Astrocyte of the cerebellum (primary cell): Measurements from ENCODE around the gene PDE4D.
"Not testable (repeated sequence)": the region's sequence is repeated elsewhere in the genome, so short reads cannot be mapped to it uniquely, and the experiment has no call there.

Experiments used
- DNase-seq: peaks from one replicate; pipeline ENCODE4 v3.0.0-alpha.2; 2011; ENCODE audit warnings: low read depth
- H3K4me3 ChIP-seq: 2 replicates; pipeline ENCODE4 v1.5.1; 2011; ENCODE audit warnings: mild to moderate bottlenecking, low read depth, low read length, moderate library complexity
- in situ Hi-C: cut with HindIII; loops from 2 replicates; pipeline ENCODE4 v1.10.0; 2017; ENCODE audit warnings: low sequenced_read_pairs
- TF ChIP-seq, protein P1 (sequence below): IDR thresholded peaks from 2 replicates; pipeline ENCODE4 v1.5.1; 2012; ENCODE audit warnings: low read length, low read depth, moderate library complexity, mild to moderate bottlenecking; ENCODE audit errors: missing control alignments

PDE4D gene

GRCh38 chr5:59002162-59002825, 891.2 kb downstream of the PDE4D start:
- in situ Hi-C loops = no loop called here
- no peak for DNase-seq
- TF ChIP-seq, protein P1, sequence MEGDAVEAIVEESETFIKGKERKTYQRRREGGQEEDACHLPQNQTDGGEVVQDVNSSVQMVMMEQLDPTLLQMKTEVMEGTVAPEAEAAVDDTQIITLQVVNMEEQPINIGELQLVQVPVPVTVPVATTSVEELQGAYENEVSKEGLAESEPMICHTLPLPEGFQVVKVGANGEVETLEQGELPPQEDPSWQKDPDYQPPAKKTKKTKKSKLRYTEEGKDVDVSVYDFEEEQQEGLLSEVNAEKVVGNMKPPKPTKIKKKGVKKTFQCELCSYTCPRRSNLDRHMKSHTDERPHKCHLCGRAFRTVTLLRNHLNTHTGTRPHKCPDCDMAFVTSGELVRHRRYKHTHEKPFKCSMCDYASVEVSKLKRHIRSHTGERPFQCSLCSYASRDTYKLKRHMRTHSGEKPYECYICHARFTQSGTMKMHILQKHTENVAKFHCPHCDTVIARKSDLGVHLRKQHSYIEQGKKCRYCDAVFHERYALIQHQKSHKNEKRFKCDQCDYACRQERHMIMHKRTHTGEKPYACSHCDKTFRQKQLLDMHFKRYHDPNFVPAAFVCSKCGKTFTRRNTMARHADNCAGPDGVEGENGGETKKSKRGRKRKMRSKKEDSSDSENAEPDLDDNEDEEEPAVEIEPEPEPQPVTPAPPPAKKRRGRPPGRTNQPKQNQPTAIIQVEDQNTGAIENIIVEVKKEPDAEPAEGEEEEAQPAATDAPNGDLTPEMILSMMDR = no peak
- no peak overlapping the region for H3K4me3 ChIP-seq

DNA sequence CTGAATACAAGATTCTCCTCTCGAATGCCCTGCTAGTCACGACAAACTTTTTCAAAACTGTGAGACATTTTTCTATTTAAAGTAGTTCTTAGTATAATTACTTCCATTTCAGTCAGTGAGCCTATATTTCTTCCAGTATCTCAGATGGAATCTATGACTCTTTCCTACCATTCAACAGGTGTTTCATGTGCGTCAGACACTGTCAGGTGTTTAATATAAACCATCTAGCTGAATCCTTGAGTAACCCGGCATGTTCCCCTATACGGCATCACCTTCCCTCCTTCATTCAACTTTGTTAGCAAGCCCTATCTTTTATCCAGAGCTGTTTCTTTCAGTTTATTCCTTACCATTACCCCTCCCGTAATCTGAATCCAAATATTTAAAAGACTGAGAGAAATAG, 891.8 kb downstream of the PDE4D start:
- no peak for DNase-seq
- TF ChIP-seq, protein P1 = no peak
- in situ Hi-C loops = no loop called here
- no peak overlapping the region for H3K4me3 ChIP-seq

GRCh38 chr5:59001154-59001553, 892.4 kb downstream of the PDE4D start:
- H3K4me3 ChIP-seq = no peak overlapping the region
- TF ChIP-seq, protein P1 = no peak

GRCh38 chr5:59000211-59000610, 893.3 kb downstream of the PDE4D start:
- TF ChIP-seq, protein P1 = no peak
- H3K4me3 ChIP-seq = no peak overlapping the region
- in situ Hi-C loops = no loop called here

More at GRCh38 chr5:59001154-59001553, 892.4 kb downstream of the PDE4D start:
- DNase-seq = no peak
- in situ Hi-C loops = no loop called here

GRCh38 chr5:58999804-59000203, 893.7 kb downstream of the PDE4D start:
- in situ Hi-C loops = no loop called here
- TF ChIP-seq, protein P1 = no peak
- no peak overlapping the region for H3K4me3 ChIP-seq
- DNase-seq = no peak

More at GRCh38 chr5:59000211-59000610, 893.3 kb downstream of the PDE4D start:
- no peak for DNase-seq

GRCh38 chr5:58998544-58998943, 895.0 kb downstream of the PDE4D start:
- TF ChIP-seq, protein P1 = no peak
- in situ Hi-C loops = no loop called here
- DNase-seq = no peak
- H3K4me3 ChIP-seq = no peak overlapping the region

DNA sequence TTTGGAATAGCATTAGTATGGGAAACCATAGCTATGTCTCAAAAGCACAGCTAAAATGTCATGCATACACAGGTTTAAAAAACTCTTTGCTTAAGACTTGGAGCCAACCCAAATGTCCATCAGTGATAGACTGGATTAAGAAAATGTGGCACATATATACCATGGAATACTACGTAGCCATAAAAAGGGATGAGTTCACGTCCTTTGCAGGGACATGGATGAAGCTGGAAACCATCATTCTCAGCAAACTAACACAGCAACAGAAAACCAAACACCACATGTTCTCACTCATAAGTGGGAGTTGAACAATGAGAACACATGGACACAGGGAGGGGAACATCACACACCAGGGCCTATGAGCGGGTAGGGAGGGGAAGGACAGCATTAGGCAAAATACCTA, 897.7 kb downstream of the PDE4D start:
- in situ Hi-C loops = not testable (repeated sequence)

More for the DNA sequence above, 897.7 kb downstream of the PDE4D start:
- H3K4me3 ChIP-seq, DNase-seq: not testable (repeated sequence)
